Psoas muscle (tissue), 8 donors: Measurements from ENCODE around the gene CACNA1C. TPM values are rescaled to one million over a fixed set of nuclear protein-coding genes. Genes with fewer than 3 reads are reported as not detected.
A peak's percentile ranks its signal among the peaks of the same experiment; 100 is the strongest.

Experiments used
- ATAC-seq, 4 donors: fragments of 200-7000 bp; cut with Tn5 transposase; one replicate each; pipeline ENCODE4 v1.9.1; 2020; ENCODE audit warnings: moderate library complexity in 3 of 4, mild to moderate bottlenecking in 2 of 4
- DNase-seq, 2 donors: peaks; one replicate each; pipeline ENCODE4 v3.0.0-alpha.2; 2020
- H3K27ac ChIP-seq: fragments of 200-600 bp; one replicate; pipeline ENCODE4 v1.8.0; 2022
- H3K27me3 ChIP-seq, 3 donors: fragments of 200-600 bp in 1 of 3; one replicate each; pipeline versions ENCODE4 v1.6.1 to v1.8.0; 2013 to 2022; ENCODE audit warnings: low read length in 2 of 3, mild to moderate bottlenecking in 2 of 3, moderate library complexity in 1 of 3; ENCODE audit not compliant: insufficient read depth in 3 of 3
- H3K36me3 ChIP-seq, 2 donors: fragments of 200-600 bp in 1 of 2; one replicate each; pipeline versions ENCODE4 v1.6.1 to v1.8.0; 2013 to 2022; ENCODE audit warnings: low read depth in 1 of 2, mild to moderate bottlenecking in 1 of 2, moderate library complexity in 1 of 2; ENCODE audit not compliant: insufficient read depth in 1 of 2
- H3K4me1 ChIP-seq: fragments of 200-600 bp; one replicate; pipeline ENCODE4 v1.8.0; 2022
- H3K4me3 ChIP-seq: fragments of 200-600 bp; one replicate; pipeline ENCODE4 v1.8.0; 2022; ENCODE audit warnings: mild to moderate bottlenecking
- H3K9me3 ChIP-seq: fragments of 200-600 bp; one replicate; pipeline ENCODE4 v1.8.0; 2022
- WGBS, 3 donors: extraction: QIAGEN DNeasy Blood & Tissue Kit; methylation state at CpG; one replicate each; pipeline versions ENCODE4 v1.1.6 to v1.1.7; 2013; 5-methylcytosine and 5-hydroxymethylcytosine counted together
- intact Hi-C, 2 donors: fragments of 100-400 bp; cut with DNase I; formaldehyde crosslinking; loops; one replicate each; pipeline versions ENCODE4 v1.11.0 to v1.14.2; 2022
- polyA plus RNA-seq, 3 donors: library from polyadenylated mRNA; stranded (reverse); fragments of 200-250 nt; gene quantifications; one replicate each; pipeline ENCODE4 v1.2.3, GENCODE V29; 2013
- total RNA-seq, 4 donors: library from RNA; stranded (reverse); fragmentation: NEBNext Ultra II Directional in 2 of 4; extraction: Animal tissue kit (Norgen Biotek cat#: 25700) in 2 of 4; gene quantifications; one replicate each; pipeline versions ENCODE4 v1.2.1 to v1.2.4, GENCODE V29; 2021 to 2023
- TF ChIP-seq, protein P1 (sequence below): fragments of 200-600 bp; IDR thresholded peaks from one replicate; pipeline ENCODE4 v1.8.0; 2022; ENCODE audit warnings: antibody characterized with exemption
- donor health status: healthy with polysubstance abuse.
- donor health status: DM: no; HTN: no; CAD: no; lungs with moderate emphysema.
- donor health status: Bipolar disorder and iron deficiency.
- donor health status: healthy.
- donor health status: DM: yes; HTN: yes; CAD: no.
- donor health status: DM: no; HTN: no; CAD: no.
- donor health status: DM: no; HTN: no; CAD: no.
- donor health status: DM: yes; HTN: yes; CAD: no.

Gene CACNA1C
- total and polyA plus RNA-seq, 7 donors, result 0.26 to 2.9 (median 0.95) TPM

DNA sequence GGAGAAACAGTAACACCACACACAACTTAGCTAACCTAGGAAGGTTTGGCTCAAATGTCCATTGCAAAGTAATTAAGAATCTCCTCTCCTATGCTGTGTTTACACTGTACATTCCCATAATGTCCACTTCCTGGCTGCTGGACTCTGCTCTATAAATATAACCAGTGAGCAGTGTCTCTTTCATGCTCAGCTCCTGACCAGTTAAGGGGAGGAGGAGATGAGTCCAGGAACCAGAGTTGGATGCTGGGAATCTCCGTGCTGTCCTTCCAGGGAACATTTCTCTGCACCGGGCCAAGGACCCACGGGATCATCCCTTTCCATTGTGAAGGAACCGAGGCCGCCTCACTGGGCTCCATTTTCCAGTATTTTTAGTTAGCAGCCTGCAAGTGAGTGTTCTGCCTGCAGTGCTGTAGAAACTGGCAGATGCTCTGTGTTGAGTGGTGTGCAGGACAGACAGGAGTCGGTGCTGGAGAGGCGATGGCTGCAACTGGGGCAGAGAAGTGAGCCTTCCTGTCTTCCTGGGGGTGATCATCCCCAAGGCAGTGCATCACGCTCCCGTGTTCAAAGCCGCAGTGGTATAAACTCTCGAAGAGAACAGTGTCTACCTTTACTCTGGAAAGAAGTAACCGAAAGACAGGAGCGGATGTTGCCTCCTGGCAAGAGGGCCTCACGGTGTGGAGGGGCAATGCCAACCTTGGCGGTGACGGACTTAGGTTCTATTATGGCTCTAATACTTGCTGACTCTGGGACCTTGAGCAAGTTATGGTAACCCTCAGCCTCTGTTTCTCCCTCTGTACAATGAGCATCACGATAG is 195.5 kb downstream of the CACNA1C start:
- DNase-seq, result no peak
- H3K27ac ChIP-seq, result peak overlapping the region; percentile 16
- WGBS, 3 donors, result 71 to 74% (median 73%) methylated on average over 17 of the region's 17 CpGs

DNA sequence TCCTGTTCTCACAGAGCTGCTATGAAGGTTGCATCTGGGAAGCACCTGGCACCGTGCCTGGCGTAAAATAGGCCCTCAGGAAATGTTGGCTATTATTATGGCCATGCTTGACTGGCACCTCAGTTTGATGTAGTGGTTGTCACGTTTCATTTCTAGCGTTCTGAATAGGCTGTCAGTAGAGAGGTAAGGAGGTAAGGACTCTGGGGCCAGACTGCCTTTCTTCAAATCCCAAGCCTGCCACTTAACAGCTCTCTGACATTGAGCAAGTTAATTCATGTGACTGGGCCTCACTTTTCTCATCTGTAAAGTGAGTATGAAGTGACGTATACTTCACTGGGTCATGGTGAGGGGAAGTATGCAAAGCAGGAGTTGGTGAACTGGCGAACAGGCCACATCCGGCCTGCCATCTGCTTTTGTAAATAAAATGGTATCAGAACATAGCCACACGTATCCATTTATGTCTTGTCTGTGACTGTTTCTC is 196.2 kb downstream of the CACNA1C start:
- no peaks in the 10 kb centered on the region for H3K9me3 ChIP-seq
- 81% methylated on average over 8 of the region's 8 CpGs for WGBS, 3 donors
- no peaks in the 10 kb centered on the region for H3K4me1 ChIP-seq
- DNase-seq (no peak), ATAC-seq (no peak)
- H3K27me3 ChIP-seq, result peaks cover 0 to 3% (median 0%) of the 10 kb centered on the region in 3 donors
- TF ChIP-seq, protein P1, sequence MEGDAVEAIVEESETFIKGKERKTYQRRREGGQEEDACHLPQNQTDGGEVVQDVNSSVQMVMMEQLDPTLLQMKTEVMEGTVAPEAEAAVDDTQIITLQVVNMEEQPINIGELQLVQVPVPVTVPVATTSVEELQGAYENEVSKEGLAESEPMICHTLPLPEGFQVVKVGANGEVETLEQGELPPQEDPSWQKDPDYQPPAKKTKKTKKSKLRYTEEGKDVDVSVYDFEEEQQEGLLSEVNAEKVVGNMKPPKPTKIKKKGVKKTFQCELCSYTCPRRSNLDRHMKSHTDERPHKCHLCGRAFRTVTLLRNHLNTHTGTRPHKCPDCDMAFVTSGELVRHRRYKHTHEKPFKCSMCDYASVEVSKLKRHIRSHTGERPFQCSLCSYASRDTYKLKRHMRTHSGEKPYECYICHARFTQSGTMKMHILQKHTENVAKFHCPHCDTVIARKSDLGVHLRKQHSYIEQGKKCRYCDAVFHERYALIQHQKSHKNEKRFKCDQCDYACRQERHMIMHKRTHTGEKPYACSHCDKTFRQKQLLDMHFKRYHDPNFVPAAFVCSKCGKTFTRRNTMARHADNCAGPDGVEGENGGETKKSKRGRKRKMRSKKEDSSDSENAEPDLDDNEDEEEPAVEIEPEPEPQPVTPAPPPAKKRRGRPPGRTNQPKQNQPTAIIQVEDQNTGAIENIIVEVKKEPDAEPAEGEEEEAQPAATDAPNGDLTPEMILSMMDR, result no peak
- no peak overlapping the region for H3K4me3 ChIP-seq
- H3K27ac ChIP-seq, result peak overlapping the region; percentile 16
- intact Hi-C loops, result no loop called here
- H3K36me3 ChIP-seq, result no peaks in the 10 kb centered on the region

More for the DNA sequence above, 195.5 kb downstream of the CACNA1C start:
- TF ChIP-seq, protein P1, result no peak
- no peaks in the 10 kb centered on the region for H3K36me3 ChIP-seq
- H3K27me3 ChIP-seq, result peaks cover 0 to 3% (median 0%) of the 10 kb centered on the region in 3 donors
- H3K4me1 ChIP-seq, result no peaks in the 10 kb centered on the region
- ATAC-seq, result no peak
- H3K4me3 ChIP-seq, result no peak overlapping the region
- intact Hi-C loops, result no loop called here
- H3K9me3 ChIP-seq, result no peaks in the 10 kb centered on the region

DNA sequence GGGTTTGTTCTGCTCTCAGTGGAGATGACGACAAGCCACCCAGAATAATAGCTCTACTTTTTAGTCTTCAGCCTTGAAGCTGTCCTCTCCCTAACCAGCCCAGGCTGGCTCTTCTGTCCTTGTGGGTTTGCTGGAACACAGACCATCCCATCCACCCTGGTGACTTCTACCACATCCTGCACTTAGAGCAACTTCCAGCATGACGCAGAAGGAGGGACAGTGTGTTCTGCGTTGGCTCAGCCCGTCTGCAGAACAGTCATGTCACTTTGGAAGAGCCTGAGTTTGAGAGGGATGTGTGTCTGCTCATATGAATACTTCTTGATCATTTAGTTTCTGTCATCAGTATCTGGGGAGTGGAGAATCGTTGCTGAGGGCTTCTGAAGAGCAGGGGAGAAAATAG is 198.0 kb downstream of the CACNA1C start:
- 60 to 79% (median 68%) methylated on average over 5 of the region's 5 CpGs for WGBS, 3 donors
- Histone ChIP-seq H3K4me3 (no peak overlapping the region), H3K9me3 (no peaks in the 10 kb centered on the region), H3K27ac (no peak overlapping the region), H3K36me3 (no peaks in the 10 kb centered on the region), H3K27me3 (no peaks in the 10 kb centered on the region), H3K4me1 (no peaks in the 10 kb centered on the region)
- no peak for ATAC-seq
- no peak for DNase-seq
- intact Hi-C loops, result no loop called here
- TF ChIP-seq, protein P1, result no peak

DNA sequence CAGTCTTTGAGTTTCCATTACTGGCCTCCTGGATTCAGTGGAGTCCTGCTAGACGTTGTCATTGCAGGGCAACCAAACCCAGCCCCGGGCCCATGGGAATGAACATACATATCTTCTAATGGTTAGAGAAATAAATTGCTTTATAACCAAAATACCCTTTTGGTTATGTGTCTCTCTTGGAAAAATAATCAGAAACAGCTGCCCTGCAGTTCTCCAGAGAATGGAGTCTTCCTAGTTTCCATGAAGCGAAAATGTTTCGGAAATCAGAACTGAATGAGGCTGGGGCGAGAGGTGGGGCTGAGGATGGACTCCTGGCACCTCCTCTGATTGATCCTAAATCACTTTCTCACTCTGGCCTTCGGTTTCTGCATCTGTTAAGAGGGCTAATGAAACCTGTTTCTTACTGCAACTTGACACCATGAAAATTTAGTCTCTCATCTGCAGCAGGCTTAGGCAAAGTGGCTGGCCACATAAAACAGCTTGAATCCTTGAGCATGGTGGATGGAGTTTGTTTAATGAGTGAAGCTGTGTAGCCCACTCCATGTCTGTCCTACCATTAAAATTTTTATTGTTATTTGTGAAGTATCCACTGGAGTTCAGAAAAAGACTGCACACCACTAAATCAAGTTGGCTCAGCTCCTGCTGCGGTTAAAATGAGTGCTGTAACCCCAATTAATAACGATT is 198.9 kb downstream of the CACNA1C start:
- no peak for ATAC-seq
- intact Hi-C loops, result no loop called here
- H3K9me3 ChIP-seq, result no peaks in the 10 kb centered on the region
- H3K27ac ChIP-seq, result no peak overlapping the region
- no peaks in the 10 kb centered on the region for H3K36me3 ChIP-seq
- DNase-seq, result no peak
- 68 to 69% (median 69%) methylated on average over 8 of the region's 8 CpGs for WGBS, 3 donors
- TF ChIP-seq, protein P1, result no peak
- H3K4me1 ChIP-seq, result no peaks in the 10 kb centered on the region
- no peak overlapping the region for H3K4me3 ChIP-seq
- no peaks in the 10 kb centered on the region for H3K27me3 ChIP-seq
